Naive B cell (primary cell): ENCODE results near the gene MACO1. TPM values are rescaled to one million over a fixed set of nuclear protein-coding genes. Genes with fewer than 3 reads are reported as not detected.

Source experiments
- ATAC-seq, 2 donors: fragments of 150-1000 bp; cut with Tn5 transposase; 2 replicates each; pipeline ENCODE4 v1.10.0; 2021; ENCODE audit warnings: low read depth in 2 of 2, mild to moderate bottlenecking in 2 of 2, moderate library complexity in 2 of 2
- DNase-seq: peaks from one replicate; pipeline ENCODE4 v3.0.0; 2022
- H3K27ac Mint-ChIP-seq, 6 donors: one replicate each; pipeline ENCODE4 v1.8.0; 2020 to 2022; ENCODE audit warnings: mild to moderate bottlenecking in 6 of 6, mixed read lengths in 6 of 6, moderate library complexity in 5 of 6, inconsistent platforms in 2 of 6
- H3K27me3 Mint-ChIP-seq, 3 donors: one replicate each; pipeline ENCODE4 v1.8.0; 2021 to 2022; ENCODE audit warnings: mixed read lengths in 3 of 3, mild to moderate bottlenecking in 1 of 3
- H3K36me3 Mint-ChIP-seq, 2 donors: one replicate each; pipeline ENCODE4 v1.8.0; 2020 to 2022; ENCODE audit warnings: mixed read lengths in 2 of 2, inconsistent platforms in 1 of 2, mild to moderate bottlenecking in 1 of 2
- H3K4me1 Mint-ChIP-seq, 3 donors: one replicate each; pipeline ENCODE4 v1.8.0; 2020 to 2022; ENCODE audit warnings: mixed read lengths in 3 of 3, inconsistent platforms in 1 of 3, mild to moderate bottlenecking in 1 of 3, moderate library complexity in 1 of 3
- H3K4me3 Mint-ChIP-seq, 8 donors: one replicate each; pipeline ENCODE4 v1.8.0; 2020 to 2022; ENCODE audit warnings: mild to moderate bottlenecking in 8 of 8, mixed read lengths in 8 of 8, moderate library complexity in 8 of 8, inconsistent platforms in 2 of 8
- H3K9me3 Mint-ChIP-seq, 7 donors: one replicate each; pipeline ENCODE4 v1.8.0; 2020 to 2022; ENCODE audit warnings: mixed read lengths in 7 of 7, mild to moderate bottlenecking in 5 of 7, inconsistent platforms in 2 of 7, moderate library complexity in 1 of 7
- polyA plus RNA-seq, 6 donors: library from polyadenylated mRNA; unstranded; fragments of 300-500 nt; fragmentation: Illumina TruSeq; gene quantifications; one replicate each; pipeline ENCODE4 v1.2.3, GENCODE V29; 2021; ENCODE audit warnings: low read depth in 6 of 6

Gene MACO1
- polyA plus RNA-seq, 6 donors from 2014 or later, result 2.7 to 9.9 (median 7.2) TPM

DNA sequence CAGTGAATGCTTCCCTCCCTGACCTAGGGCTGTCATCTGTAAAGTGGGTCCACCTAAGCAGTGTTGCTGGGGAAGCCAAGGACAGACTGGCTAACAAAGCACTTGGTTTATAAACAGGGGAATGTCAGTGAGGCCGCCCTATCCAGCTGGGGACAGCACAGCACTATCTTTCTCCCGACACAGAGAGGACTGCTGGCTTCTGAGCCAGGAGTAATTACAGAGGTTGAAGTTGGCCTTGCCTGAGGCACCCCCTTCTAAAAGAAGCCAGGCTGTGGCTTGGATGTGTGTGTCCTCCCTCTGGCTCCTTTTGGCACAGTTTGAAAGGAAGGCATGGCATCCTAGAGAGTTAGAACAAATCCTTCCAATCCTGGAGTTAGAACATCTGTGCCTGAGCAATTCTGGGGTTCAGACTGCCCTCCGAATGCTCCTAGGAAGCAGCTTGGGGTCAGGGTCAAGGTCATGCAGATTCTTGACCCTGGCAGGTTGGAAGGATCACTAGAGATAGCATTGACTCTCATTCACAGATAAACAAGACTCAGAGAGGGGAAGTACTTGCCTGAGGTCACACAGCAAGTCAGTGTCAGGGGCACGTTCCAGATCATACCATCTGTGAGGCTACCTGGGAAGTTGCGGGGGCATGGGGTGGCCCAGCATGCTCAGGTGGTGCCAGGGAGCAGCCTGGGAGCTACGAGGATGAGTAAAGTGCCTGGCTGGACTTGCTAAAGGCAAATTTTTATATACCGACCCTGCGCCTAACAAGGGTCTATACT is 111.4 kb downstream of the MACO1 start:
- DNase-seq (no peak), ATAC-seq (no peak)
- Mint-ChIP-seq H3K4me1 (peaks cover 14 to 19% (median 14%) of the 10 kb centered on the region in 3 donors), H3K27me3 (no peaks in the 10 kb centered on the region), H3K4me3 (peak overlapping the region in 7 of 8 donors; percentile 60 to 86 (median 77)), H3K36me3 (no peaks in the 10 kb centered on the region), H3K9me3 (no peaks in the 10 kb centered on the region), H3K27ac (peak overlapping the region in 1 of 6 donors; percentile 31)

DNA sequence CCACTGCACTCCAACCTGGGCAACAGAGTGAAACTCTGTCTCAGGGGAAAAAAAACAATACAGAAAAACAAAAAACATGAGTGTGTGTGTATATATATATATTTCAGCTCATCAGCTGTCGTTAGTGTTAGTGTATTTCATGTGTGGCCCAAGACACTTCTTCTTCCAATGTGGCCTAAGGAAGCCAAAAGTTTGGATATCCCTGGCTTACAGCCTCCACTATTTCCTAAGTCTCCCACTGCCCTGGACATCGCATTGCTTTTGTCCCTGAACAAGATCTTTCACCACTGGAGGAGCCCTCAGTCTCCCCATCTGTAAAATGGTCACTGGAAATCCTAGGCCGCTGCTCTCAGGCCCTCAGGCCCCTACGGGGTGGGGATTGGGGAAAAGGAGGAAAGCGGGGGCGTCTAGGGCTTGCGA is 112.3 kb downstream of the MACO1 start:
- peak overlapping the region in 1 of 6 donors; percentile 30 for H3K27ac Mint-ChIP-seq
- peak overlapping the region; percentile 60 to 86 (median 77) for H3K4me3 Mint-ChIP-seq
- H3K36me3 Mint-ChIP-seq, result no peaks in the 10 kb centered on the region
- no peaks in the 10 kb centered on the region for H3K9me3 Mint-ChIP-seq
- no peaks in the 10 kb centered on the region for H3K27me3 Mint-ChIP-seq
- no peak for ATAC-seq
- peaks cover 14 to 20% (median 19%) of the 10 kb centered on the region in 3 donors for H3K4me1 Mint-ChIP-seq
- DNase-seq, result no peak

DNA sequence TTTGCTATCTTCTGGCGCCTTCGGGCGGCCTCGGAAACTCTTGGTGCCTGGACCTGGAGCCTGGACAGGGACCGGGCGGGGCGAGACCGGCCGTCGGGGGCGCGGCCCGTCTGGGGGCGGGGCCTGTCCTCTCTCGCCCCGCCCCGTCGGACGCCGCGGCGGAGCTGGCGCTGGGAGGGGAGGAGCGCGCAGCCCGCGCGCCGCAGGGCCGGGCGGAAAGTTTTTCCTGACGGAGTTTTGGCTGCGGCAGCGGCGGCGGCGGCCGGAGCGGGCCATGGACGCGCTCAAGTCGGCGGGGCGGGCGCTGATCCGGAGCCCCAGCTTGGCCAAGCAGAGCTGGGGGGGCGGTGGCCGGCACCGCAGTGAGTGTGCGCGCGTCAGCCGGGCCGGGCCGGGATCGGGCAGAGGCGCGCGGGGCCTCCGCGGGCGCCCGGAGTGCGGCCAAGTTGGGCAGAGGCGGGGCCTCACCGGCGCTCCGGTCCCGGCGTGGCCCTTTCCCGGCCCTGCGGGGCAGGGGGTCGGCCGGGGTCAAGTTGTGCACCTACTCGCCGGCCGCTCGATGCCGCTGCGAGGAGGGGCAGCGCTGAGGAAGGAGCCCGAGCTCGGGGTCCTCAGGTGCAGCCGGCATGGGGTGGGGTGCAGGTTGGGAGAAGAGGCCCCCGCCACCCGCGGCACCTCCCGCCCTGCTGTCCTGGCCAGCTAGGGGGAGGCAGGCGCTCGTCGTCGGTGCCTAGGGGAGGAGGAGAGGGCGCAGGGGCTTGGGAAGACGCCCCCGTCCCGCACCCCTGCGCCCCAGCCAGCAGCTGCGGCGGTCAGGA is 112.9 kb downstream of the MACO1 start, which contains the start of gene LDLRAP1:
Gene LDLRAP1, plus strand, starts transcription at position 182 of the 818 bp plus-strand sequence. Its CDS starts 93 bp downstream, at position 275.
- peak; percentile 83 for ATAC-seq
- H3K27ac Mint-ChIP-seq, result peak within 1 kb of the TSS in 2 of 6 donors; percentile 47 to 71
- H3K4me3 Mint-ChIP-seq, result peak within 1 kb of the TSS; percentile 80 to 90 (median 84)
- no peaks in the 10 kb centered on the region for H3K27me3 Mint-ChIP-seq
- no peaks in the 10 kb centered on the region for H3K9me3 Mint-ChIP-seq
- H3K36me3 Mint-ChIP-seq, result no peaks in the 10 kb centered on the region
- peak; percentile 51 for DNase-seq
- H3K4me1 Mint-ChIP-seq, result peaks cover 17 to 23% (median 20%) of the 10 kb centered on the region in 3 donors

DNA sequence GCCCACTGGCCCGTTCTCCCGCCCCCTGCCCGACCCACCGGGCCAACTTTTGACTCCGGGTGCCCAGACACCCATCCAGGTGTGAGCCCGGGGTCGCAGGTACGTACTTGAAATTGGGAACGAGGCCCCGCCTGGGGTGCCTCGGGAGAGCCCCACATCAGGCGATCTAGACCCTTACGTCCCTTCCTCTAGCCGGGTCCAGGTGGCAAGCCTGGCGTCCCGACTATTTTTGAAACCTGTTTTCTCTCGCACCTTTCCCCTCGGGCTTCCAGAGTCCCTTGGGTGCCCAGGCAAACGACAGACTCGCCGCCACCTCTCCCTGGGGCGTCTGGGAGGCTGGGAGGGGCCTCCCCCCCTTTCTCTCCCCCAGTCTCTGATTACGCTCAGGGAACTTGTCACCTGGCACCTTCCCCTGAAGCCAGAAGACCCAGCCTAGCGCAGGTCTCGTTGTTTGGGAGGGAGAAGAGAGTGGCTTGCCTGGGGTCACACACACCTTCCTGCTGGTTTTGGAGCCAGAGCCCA is 113.6 kb downstream of the MACO1 start:
- Mint-ChIP-seq H3K4me3 (peak overlapping the region; percentile 80 to 90 (median 84)), H3K9me3 (no peaks in the 10 kb centered on the region), H3K27me3 (no peaks in the 10 kb centered on the region), H3K36me3 (no peaks in the 10 kb centered on the region), H3K4me1 (peaks cover 24 to 30% (median 27%) of the 10 kb centered on the region in 3 donors), H3K27ac (peak overlapping the region in 4 of 6 donors; percentile 47 to 86 (median 74))
- ATAC-seq (no peak), DNase-seq (no peak)

DNA sequence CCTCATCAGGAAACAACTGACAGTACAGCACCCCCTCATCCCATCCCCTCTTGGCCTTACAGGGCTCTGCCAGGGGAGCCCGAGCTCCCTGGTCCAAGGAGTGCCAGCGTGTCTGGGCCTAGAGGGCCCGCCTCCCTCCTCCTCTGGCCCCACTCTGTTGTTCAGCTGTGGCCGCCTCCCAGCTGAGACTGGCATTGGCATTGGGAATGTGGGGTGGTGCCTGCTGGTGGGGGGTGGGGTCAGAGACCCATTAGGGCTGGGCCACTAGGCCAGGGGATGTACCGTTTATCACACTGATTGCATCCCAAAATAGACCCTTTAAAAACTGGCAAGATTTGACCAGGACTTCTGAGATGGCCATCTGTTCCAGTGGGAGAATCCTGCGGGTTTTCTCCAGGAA is 114.1 kb downstream of the MACO1 start:
- Mint-ChIP-seq H3K4me3 (peak overlapping the region; percentile 80 to 90 (median 84)), H3K9me3 (no peaks in the 10 kb centered on the region), H3K4me1 (peaks cover 29 to 35% (median 30%) of the 10 kb centered on the region in 3 donors), H3K27me3 (no peaks in the 10 kb centered on the region), H3K36me3 (no peaks in the 10 kb centered on the region), H3K27ac (peak overlapping the region in 4 of 6 donors; percentile 47 to 86 (median 71))
- DNase-seq (no peak), ATAC-seq (no peak)

DNA sequence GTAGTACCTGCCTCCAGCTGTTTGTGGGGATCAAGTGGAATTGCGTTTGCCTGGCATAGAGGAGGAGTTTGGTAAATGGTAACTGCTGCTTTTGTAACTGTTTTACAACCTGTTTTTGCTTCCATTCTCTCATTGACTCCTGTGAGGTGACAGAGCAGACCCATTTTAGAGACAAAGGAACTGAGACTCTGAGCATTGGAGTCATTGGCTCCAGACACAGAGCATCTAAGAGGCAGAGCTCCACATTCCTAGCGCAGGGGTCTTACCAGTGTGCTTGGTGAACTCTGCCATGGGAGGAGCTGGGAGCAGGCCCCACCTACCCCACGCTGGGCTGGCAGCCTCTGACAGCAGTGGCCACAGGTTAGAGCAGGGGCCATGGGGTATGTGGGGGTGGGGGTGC is 115.1 kb downstream of the MACO1 start:
- peak overlapping the region in 5 of 8 donors; percentile 29 to 90 (median 82) for H3K4me3 Mint-ChIP-seq
- no peaks in the 10 kb centered on the region for H3K9me3 Mint-ChIP-seq
- peaks cover 38 to 44% (median 40%) of the 10 kb centered on the region in 3 donors for H3K4me1 Mint-ChIP-seq
- DNase-seq (no peak), ATAC-seq (no peak)
- no peak overlapping the region for H3K27ac Mint-ChIP-seq
- H3K36me3 Mint-ChIP-seq, result no peaks in the 10 kb centered on the region
- H3K27me3 Mint-ChIP-seq, result no peaks in the 10 kb centered on the region

DNA sequence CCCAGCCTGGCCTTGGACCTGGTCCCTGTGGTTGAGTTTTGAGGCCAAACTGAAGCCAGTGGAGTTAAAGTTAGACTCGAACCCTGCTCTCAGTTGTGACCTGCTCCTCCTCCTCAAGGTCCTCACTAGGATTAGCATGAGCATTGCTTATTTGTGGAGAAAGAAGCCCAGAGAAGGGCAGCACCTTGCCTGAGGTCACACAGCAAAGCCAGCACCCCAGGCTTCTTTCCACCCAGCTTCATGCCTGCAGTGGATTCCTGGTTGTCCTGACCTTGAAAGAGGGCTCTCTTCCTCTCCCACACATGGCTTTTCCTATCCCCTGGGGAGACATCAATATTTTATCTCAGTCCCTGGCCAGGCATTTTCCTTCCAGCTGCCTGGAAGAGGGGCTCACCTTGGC is 115.5 kb downstream of the MACO1 start:
- no peak for DNase-seq
- Mint-ChIP-seq H3K36me3 (no peaks in the 10 kb centered on the region), H3K4me3 (peak overlapping the region in 1 of 8 donors; percentile 22), H3K27me3 (no peaks in the 10 kb centered on the region), H3K27ac (no peak overlapping the region), H3K9me3 (no peaks in the 10 kb centered on the region), H3K4me1 (peaks cover 43 to 47% (median 43%) of the 10 kb centered on the region in 3 donors)
- ATAC-seq, result no peak

DNA sequence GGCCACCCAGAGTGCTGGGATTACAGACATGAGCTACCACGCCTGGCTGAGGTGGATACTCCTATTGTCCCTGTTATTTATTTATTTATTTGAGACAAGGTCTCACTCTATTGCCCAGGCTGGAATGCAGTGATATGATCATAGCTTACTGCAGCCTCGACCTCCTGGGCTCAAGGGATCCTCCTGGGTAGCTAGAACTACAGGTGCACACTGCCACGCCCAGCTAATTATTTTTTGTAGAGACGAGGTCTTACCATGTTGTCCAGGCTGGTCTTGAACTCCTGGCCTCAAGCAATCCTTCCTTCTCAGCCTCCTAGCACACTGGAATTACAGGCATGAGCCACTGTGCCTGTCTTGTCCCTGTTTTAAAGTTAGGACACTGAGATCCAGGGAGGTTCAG is 117.9 kb downstream of the MACO1 start:
- DNase-seq (no peak), ATAC-seq (no peak)
- H3K4me1 Mint-ChIP-seq, result peaks cover 44 to 52% (median 50%) of the 10 kb centered on the region in 3 donors
- H3K36me3 Mint-ChIP-seq, result no peaks in the 10 kb centered on the region
- H3K27me3 Mint-ChIP-seq, result no peaks in the 10 kb centered on the region
- no peaks in the 10 kb centered on the region for H3K9me3 Mint-ChIP-seq
- H3K4me3 Mint-ChIP-seq, result peak overlapping the region in 4 of 8 donors; percentile 41 to 85 (median 63)
- H3K27ac Mint-ChIP-seq, result peak overlapping the region in 1 of 6 donors; percentile 42

DNA sequence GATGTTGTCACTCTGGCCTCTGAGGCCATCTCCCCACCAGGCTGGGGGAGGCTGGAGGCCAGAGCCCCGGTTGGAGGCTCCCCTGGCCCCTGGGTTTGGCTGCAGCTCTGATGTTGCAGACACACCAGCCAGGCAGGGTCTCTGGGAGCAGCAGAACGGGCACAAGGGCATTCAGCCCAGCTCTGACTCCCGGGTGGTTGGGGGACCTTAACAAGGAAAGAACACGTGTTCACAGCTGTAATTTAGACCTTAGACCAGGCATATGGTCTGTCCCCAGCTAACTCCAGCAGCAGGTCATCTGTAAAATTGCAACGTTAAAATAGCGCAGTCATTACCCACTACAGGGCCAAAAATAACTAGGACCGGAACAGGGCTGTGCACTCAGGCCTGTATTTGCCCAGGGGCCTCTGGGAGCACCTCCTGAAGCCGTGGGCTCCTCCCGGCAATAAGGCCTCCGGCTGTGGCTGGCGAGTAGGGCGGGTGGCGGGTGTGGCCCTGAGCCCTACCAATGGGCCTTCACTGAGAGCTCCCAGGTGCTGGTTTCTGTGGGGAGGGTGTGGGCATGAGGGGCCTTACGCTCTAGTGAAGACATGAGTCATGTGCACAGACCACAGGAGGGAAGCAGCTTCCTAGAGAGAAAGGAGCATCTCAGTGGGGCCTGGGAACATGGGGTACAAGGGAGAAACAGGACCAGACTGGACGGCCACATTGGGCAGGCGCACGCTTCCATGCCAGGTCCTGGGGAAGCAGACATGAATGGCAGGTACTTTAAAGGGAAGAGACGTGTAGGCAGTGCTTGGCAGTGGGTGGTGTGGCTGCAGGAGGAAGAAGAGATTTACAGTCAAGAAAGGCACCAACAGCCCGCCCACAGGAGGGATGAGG is 118.8 kb downstream of the MACO1 start:
- no peaks in the 10 kb centered on the region for H3K9me3 Mint-ChIP-seq
- H3K27me3 Mint-ChIP-seq, result no peaks in the 10 kb centered on the region
- H3K27ac Mint-ChIP-seq, result peak overlapping the region; percentile 68 to 98 (median 96)
- peak overlapping the region; percentile 0 to 87 (median 70) for H3K4me3 Mint-ChIP-seq
- H3K4me1 Mint-ChIP-seq, result peaks cover 41 to 54% (median 49%) of the 10 kb centered on the region in 3 donors
- peak; percentile 75 for DNase-seq
- no peaks in the 10 kb centered on the region for H3K36me3 Mint-ChIP-seq
- peak; percentile 99 to 100 for ATAC-seq

Other genes starting within 250 kb of the MACO1 start
- 10 to 100 TPM; 69.2 to 93.1 (median 78.0) TPM for gene SYF2, start 198.4 kb upstream of the MACO1 start, polyA plus RNA-seq
- gene RSRP1, start 183.4 kb upstream of the MACO1 start, polyA plus RNA-seq, result 10 to 100 TPM; 34.2 to 78.0 (median 68.9) TPM
- gene RHD, start 158.4 kb upstream of the MACO1 start, polyA plus RNA-seq, result under 1 TPM in 5 of 6 donors, not detected in 1; 0.29 to 0.62 (median 0.39) TPM
- gene TMEM50A, start 92.6 kb upstream of the MACO1 start, polyA plus RNA-seq, result 100 to 1,000 TPM; 123 to 151 (median 137) TPM
- under 1 TPM in 3 of 6 donors, not detected in 3; 0.23 to 0.70 (median 0.28) TPM for gene RHCE, start 10.1 kb upstream of the MACO1 start, polyA plus RNA-seq
- gene LDLRAP1, start 112.7 kb downstream of the MACO1 start, polyA plus RNA-seq, result 10 to 100 TPM; 19.1 to 25.9 (median 20.5) TPM
- under 1 TPM in 3 of 6 donors, not detected in 3; 0.16 to 0.52 (median 0.44) TPM for gene MAN1C1, start 185.9 kb downstream of the MACO1 start, polyA plus RNA-seq